ENCODE data around the gene SPG21. TPM values are rescaled to one million over a fixed set of nuclear protein-coding genes. Genes with fewer than 3 reads are reported as not detected.

SPG21 gene
- total RNA-seq, 1 experiment from 2014 or later = 89.1 TPM

DNA sequence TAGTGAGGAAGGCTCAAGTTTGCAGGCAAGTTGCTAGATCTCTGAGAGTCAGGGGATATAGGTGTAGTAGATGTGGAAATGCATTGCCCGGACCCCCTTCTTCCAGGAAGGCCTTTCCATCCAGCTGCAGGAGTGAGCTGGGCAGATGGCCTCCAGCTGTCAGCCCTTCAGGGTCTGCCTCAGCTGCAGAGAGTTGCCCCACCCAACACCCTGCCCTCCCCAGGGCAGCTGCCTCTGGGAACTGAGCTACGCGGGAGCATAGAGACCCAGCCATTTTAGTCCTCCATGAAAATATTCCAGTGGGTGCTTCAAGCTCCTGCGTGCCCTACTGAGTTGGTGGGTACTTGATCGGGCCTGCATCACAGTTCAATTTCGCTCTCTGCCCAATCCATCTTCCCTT is 29.6 kb downstream of the SPG21 start:
- BruUV-seq (replicated peaks) = no TSS peak
- CTCF ChIA-PET = no interaction called here
- H3K9me3 ChIP-seq (ENCODE audit: low read depth, low read length, poor library complexity, severe bottlenecking) = no peaks in the 10 kb centered on the region
- DNase-seq (ENCODE audit: low spot score) = no peak
- H3K27me3 ChIP-seq (replicated peaks; ENCODE audit: insufficient read depth, low read depth, low read length, poor library complexity) = no peaks in the 10 kb centered on the region
- no peak overlapping the region for H3K27ac ChIP-seq (ENCODE audit: low read depth, low read length, poor library complexity, severe bottlenecking)
- no peak for TF ChIP-seq EZH2 (IDR thresholded peaks at IDR 0.05; ENCODE audit: borderline replicate concordance, low read depth, low read length, poor library complexity, severe bottlenecking)
- TF ChIP-seq, protein P1, sequence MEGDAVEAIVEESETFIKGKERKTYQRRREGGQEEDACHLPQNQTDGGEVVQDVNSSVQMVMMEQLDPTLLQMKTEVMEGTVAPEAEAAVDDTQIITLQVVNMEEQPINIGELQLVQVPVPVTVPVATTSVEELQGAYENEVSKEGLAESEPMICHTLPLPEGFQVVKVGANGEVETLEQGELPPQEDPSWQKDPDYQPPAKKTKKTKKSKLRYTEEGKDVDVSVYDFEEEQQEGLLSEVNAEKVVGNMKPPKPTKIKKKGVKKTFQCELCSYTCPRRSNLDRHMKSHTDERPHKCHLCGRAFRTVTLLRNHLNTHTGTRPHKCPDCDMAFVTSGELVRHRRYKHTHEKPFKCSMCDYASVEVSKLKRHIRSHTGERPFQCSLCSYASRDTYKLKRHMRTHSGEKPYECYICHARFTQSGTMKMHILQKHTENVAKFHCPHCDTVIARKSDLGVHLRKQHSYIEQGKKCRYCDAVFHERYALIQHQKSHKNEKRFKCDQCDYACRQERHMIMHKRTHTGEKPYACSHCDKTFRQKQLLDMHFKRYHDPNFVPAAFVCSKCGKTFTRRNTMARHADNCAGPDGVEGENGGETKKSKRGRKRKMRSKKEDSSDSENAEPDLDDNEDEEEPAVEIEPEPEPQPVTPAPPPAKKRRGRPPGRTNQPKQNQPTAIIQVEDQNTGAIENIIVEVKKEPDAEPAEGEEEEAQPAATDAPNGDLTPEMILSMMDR (conservative IDR thresholded peaks at IDR 0.05; ENCODE audit: low read depth, low read length) = no peak
- H3K4me3 ChIP-seq (ENCODE audit: low read depth, low read length, poor library complexity, severe bottlenecking) = no peak overlapping the region
- intact Hi-C loops (cut with micrococcal nuclease; ENCODE audit: unreplicated experiment) = no loop called here
- POLR2A ChIA-PET (ENCODE audit: low non-redundant PET) = no interaction called here
- no peaks in the 10 kb centered on the region for H3K4me1 ChIP-seq (ENCODE audit: insufficient read depth, low read length, poor library complexity, severe bottlenecking)
- H3K36me3 ChIP-seq (ENCODE audit: insufficient read depth, low read length, poor library complexity, severe bottlenecking) = peaks cover 62% of the 10 kb centered on the region

DNA sequence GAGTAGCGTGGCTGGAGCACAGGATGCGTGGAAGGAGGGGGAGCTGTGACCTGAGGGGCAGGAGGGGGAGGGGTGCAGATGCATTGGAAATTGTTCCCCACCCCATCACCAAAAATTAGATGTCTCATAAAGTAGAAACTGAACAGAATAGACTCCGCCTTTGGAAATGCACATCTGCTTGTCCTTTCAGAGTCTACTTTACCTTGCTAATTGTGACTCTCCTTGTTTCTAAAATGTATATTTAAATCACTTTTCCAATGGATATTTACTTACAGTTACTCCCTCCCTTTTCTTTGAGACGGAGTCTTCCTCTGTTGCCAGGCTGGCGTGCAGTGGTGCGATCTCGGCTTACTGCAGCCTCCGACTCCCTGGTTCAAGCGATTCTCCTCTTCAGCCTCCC is 30.6 kb downstream of the SPG21 start:
- Histone ChIP-seq H3K27me3 (replicated peaks; ENCODE audit: insufficient read depth, low read depth, low read length, poor library complexity) (no peaks in the 10 kb centered on the region), H3K4me3 (ENCODE audit: low read depth, low read length, poor library complexity, severe bottlenecking) (no peak overlapping the region), H3K27ac (ENCODE audit: low read depth, low read length, poor library complexity, severe bottlenecking) (no peak overlapping the region), H3K4me1 (ENCODE audit: insufficient read depth, low read length, poor library complexity, severe bottlenecking) (no peaks in the 10 kb centered on the region), H3K9me3 (ENCODE audit: low read depth, low read length, poor library complexity, severe bottlenecking) (no peaks in the 10 kb centered on the region), H3K36me3 (ENCODE audit: insufficient read depth, low read length, poor library complexity, severe bottlenecking) (peaks cover 52% of the 10 kb centered on the region)
- DNase-seq (ENCODE audit: low spot score) = no peak
- CTCF ChIA-PET = no interaction called here
- intact Hi-C loops (cut with micrococcal nuclease; ENCODE audit: unreplicated experiment) = no loop called here
- TF ChIP-seq, protein P1 (conservative IDR thresholded peaks at IDR 0.05; ENCODE audit: low read depth, low read length) = no peak
- TF ChIP-seq EZH2 (IDR thresholded peaks at IDR 0.05; ENCODE audit: borderline replicate concordance, low read depth, low read length, poor library complexity, severe bottlenecking) = no peak
- POLR2A ChIA-PET (ENCODE audit: low non-redundant PET) = no interaction called here
- BruUV-seq (replicated peaks) = no TSS peak

- intact Hi-C loops (cut with micrococcal nuclease; ENCODE audit: unreplicated experiment) = no loop called here
- H3K36me3 ChIP-seq (ENCODE audit: insufficient read depth, low read length, poor library complexity, severe bottlenecking) = peaks cover 20% of the 10 kb centered on the region
- no peak overlapping the region for H3K4me3 ChIP-seq (ENCODE audit: low read depth, low read length, poor library complexity, severe bottlenecking)
- no TSS peak for BruUV-seq (replicated peaks)
- no peaks in the 10 kb centered on the region for H3K27me3 ChIP-seq (replicated peaks; ENCODE audit: insufficient read depth, low read depth, low read length, poor library complexity)
- DNase-seq (ENCODE audit: low spot score) = no peak
- H3K27ac ChIP-seq (ENCODE audit: low read depth, low read length, poor library complexity, severe bottlenecking) = no peak overlapping the region
- H3K4me1 ChIP-seq (ENCODE audit: insufficient read depth, low read length, poor library complexity, severe bottlenecking) = no peaks in the 10 kb centered on the region
- POLR2A ChIA-PET (ENCODE audit: low non-redundant PET) = no interaction called here
- no peaks in the 10 kb centered on the region for H3K9me3 ChIP-seq (ENCODE audit: low read depth, low read length, poor library complexity, severe bottlenecking)
- CTCF ChIA-PET = no interaction called here
- TF ChIP-seq EZH2 (IDR thresholded peaks at IDR 0.05; ENCODE audit: borderline replicate concordance, low read depth, low read length, poor library complexity, severe bottlenecking) = no peak
Observed at GRCh38 chr15:64954395-64954794, 35.3 kb downstream of the SPG21 start.

GRCh38 chr15:64951777-64952418 is 37.8 kb downstream of the SPG21 start:
- Histone ChIP-seq H3K4me3 (ENCODE audit: low read depth, low read length, poor library complexity, severe bottlenecking) (no peak overlapping the region), H3K36me3 (ENCODE audit: insufficient read depth, low read length, poor library complexity, severe bottlenecking) (peaks cover 10% of the 10 kb centered on the region), H3K27ac (ENCODE audit: low read depth, low read length, poor library complexity, severe bottlenecking) (no peak overlapping the region), H3K4me1 (ENCODE audit: insufficient read depth, low read length, poor library complexity, severe bottlenecking) (no peaks in the 10 kb centered on the region), H3K9me3 (ENCODE audit: low read depth, low read length, poor library complexity, severe bottlenecking) (no peaks in the 10 kb centered on the region), H3K27me3 (replicated peaks; ENCODE audit: insufficient read depth, low read depth, low read length, poor library complexity) (no peaks in the 10 kb centered on the region)
- POLR2A ChIA-PET (ENCODE audit: low non-redundant PET) = no interaction called here
- no peak for TF ChIP-seq EZH2 (IDR thresholded peaks at IDR 0.05; ENCODE audit: borderline replicate concordance, low read depth, low read length, poor library complexity, severe bottlenecking)
- TF ChIP-seq, protein P1 (conservative IDR thresholded peaks at IDR 0.05; ENCODE audit: low read depth, low read length) = no peak
- no TSS peak for BruUV-seq (replicated peaks)
- CTCF ChIA-PET = no interaction called here
- intact Hi-C loops (cut with micrococcal nuclease; ENCODE audit: unreplicated experiment) = no loop called here
- DNase-seq (ENCODE audit: low spot score) = no peak
